Thoracic aorta (tissue), 2 donors: ENCODE data around the gene SOX13. TPM values are rescaled to one million over a fixed set of nuclear protein-coding genes. Genes with fewer than 3 reads are reported as not detected.
A peak's percentile ranks its signal among the peaks of the same experiment; 100 is the strongest.

Source experiments
- ATAC-seq: fragments of 150-250 bp; one replicate; pipeline ENCODE4 v1.8.0; 2017; ENCODE audit warnings: low read depth; ENCODE audit not compliant: insufficient number of reproducible peaks, low FRiP score
- DNase-seq: peaks from one replicate; pipeline ENCODE4 v3.0.0-alpha.2; 2020; ENCODE audit warnings: low spot score
- H3K27ac ChIP-seq, 2 donors: fragments of 200-600 bp; sonication (generic); 1 replicate in 1 of 2; 2 replicates in 1 of 2; pipeline ENCODE4 v1.5.1; 2016; ENCODE audit warnings: mild to moderate bottlenecking in 2 of 2, moderate library complexity in 2 of 2
- H3K27me3 ChIP-seq: fragments of 200-600 bp; sonication (generic); replicated peaks from 2 replicates; pipeline ENCODE4 v1.6.0; 2016; ENCODE audit warnings: mild to moderate bottlenecking; ENCODE audit not compliant: insufficient read depth
- H3K36me3 ChIP-seq: fragments of 200-600 bp; sonication (generic); one replicate; pipeline ENCODE4 v1.5.1; 2016
- H3K4me1 ChIP-seq, 2 donors: fragments of 200-600 bp; sonication (generic); 1 replicate in 1 of 2; 2 replicates in 1 of 2; pipeline versions ENCODE4 v1.5.1 to v1.6.0; 2016; ENCODE audit warnings: low read depth in 2 of 2, mild to moderate bottlenecking in 1 of 2; ENCODE audit not compliant: control insufficient read depth in 1 of 2
- H3K4me3 ChIP-seq: fragments of 200-600 bp; sonication (generic); 2 replicates; pipeline ENCODE4 v1.5.1; 2016; ENCODE audit warnings: mild to moderate bottlenecking
- H3K9me3 ChIP-seq: fragments of 200-600 bp; sonication (generic); 2 replicates; pipeline ENCODE4 v1.5.1; 2016
- total RNA-seq, 2 donors: library from RNA; depleted of rRNA; stranded (reverse); fragments of >200 nt; gene quantifications; one replicate each; pipeline versions ENCODE4 v1.1.0 to v1.2.3, GENCODE V29; 2016
- TF ChIP-seq, protein P1 (sequence below): fragments of 200-600 bp; sonication (generic); IDR thresholded peaks from one replicate; pipeline ENCODE4 v1.5.1; 2019; ENCODE audit warnings: antibody characterized with exemption

The SOX13 gene
- total RNA-seq, 2 donors from 2014 or later = 27.2 to 33.2 TPM

DNA sequence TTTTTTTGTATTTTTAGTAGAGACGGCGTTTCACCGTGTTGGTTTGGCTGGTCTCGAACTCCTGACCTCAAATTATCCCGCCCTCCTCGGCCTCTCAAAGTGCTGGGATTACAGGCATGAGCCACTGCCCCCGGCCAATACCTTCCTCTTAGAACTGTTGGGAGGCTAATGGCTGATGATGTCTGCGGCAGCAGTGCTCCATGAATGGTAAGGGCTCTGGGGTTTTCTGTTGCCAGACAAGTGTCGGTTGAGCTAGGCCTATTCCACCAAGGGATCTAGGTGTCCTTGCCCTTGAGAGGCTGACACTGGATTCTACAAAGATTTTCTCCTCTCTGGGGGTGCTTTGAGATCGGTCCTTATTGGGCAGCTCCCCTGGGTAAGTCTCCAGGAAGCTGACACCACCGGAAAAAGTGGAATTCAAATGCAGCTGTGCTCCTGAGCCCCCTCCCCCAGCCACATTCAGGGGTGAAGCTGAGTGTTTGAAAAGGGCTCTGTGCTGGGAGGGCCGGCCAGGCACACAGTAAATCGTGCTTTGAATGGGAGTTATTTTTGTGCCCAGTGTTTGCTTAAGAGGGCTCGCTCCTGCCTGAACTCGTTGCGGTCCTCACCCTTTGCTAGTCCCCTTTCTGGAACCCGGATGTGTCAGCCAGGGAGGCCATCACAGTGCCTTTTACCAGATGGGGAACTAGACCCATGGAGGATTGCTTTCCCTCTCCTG lies 5.2 kb downstream of the SOX13 start:
- Histone ChIP-seq H3K4me3 (peak overlapping the region; percentile 7), H3K36me3 (no peaks in the 10 kb centered on the region), H3K4me1 (peaks cover 18 to 75% of the 10 kb centered on the region in 2 donors), H3K27ac (peak overlapping the region; percentile 29 to 73), H3K27me3 (no peaks in the 10 kb centered on the region), H3K9me3 (no peaks in the 10 kb centered on the region)
- ATAC-seq = no peak
- TF ChIP-seq, protein P1, sequence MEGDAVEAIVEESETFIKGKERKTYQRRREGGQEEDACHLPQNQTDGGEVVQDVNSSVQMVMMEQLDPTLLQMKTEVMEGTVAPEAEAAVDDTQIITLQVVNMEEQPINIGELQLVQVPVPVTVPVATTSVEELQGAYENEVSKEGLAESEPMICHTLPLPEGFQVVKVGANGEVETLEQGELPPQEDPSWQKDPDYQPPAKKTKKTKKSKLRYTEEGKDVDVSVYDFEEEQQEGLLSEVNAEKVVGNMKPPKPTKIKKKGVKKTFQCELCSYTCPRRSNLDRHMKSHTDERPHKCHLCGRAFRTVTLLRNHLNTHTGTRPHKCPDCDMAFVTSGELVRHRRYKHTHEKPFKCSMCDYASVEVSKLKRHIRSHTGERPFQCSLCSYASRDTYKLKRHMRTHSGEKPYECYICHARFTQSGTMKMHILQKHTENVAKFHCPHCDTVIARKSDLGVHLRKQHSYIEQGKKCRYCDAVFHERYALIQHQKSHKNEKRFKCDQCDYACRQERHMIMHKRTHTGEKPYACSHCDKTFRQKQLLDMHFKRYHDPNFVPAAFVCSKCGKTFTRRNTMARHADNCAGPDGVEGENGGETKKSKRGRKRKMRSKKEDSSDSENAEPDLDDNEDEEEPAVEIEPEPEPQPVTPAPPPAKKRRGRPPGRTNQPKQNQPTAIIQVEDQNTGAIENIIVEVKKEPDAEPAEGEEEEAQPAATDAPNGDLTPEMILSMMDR = no peak
- DNase-seq = no peak

GRCh38 chr1:204079608-204079999 lies 6.7 kb downstream of the SOX13 start:
- DNase-seq = no peak
- no peaks in the 10 kb centered on the region for H3K36me3 ChIP-seq
- ATAC-seq = no peak
- no peaks in the 10 kb centered on the region for H3K27me3 ChIP-seq
- no peaks in the 10 kb centered on the region for H3K9me3 ChIP-seq
- peaks cover 26 to 90% of the 10 kb centered on the region in 2 donors for H3K4me1 ChIP-seq
- peak overlapping the region; percentile 47 for H3K4me3 ChIP-seq
- peak overlapping the region; percentile 29 to 59 for H3K27ac ChIP-seq
- TF ChIP-seq, protein P1 = no peak

DNA sequence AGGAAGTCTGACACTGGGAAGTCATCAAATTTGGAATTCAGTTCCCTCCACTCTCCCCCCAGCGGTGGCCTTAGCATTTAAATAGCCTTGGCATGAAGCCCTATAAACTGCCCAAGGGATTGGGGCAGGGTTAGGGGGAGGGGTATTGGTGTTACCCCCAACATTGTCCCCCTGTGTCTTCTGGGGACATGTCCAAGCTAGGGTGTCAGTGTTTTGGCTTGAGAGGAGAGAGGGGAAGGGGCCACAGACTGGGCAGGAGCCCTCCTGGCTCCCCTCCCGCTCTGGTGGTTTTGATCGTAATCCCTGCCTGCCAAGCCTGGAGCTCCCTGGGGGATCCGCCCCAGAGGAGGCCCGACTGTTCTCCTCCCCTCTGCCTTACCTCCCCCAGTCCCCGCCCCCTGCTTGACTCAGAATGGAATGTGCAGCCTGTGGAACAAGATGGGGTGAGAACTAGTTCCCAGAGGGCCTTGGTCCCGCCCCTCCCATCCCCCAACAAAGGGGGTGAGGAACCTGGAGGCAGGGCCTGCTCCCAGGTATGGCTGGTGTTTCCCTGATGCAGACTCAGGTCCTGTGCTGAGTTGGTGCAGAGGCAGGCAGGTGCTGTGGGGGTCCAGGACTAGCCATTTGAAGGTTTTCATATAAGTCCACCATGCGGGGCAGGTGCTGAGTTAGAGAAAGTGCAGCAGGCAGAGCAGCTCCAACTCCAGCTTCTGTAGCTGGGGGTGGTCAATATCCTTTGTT lies 7.4 kb downstream of the SOX13 start:
- DNase-seq = peak; percentile 82
- peak overlapping the region; percentile 56 to 59 for H3K27ac ChIP-seq

GRCh38 chr1:204081164-204081790 lies 8.4 kb downstream of the SOX13 start:
- ATAC-seq (no peak), DNase-seq (no peak)
- H3K9me3 ChIP-seq = no peaks in the 10 kb centered on the region
- peak overlapping the region; percentile 56 to 59 for H3K27ac ChIP-seq
- no peaks in the 10 kb centered on the region for H3K27me3 ChIP-seq
- H3K36me3 ChIP-seq = no peaks in the 10 kb centered on the region
- TF ChIP-seq, protein P1 = no peak
- H3K4me1 ChIP-seq = peaks cover 26 to 82% of the 10 kb centered on the region in 2 donors
- H3K4me3 ChIP-seq = no peak overlapping the region

More for the DNA sequence above, 7.4 kb downstream of the SOX13 start:
- TF ChIP-seq, protein P1 = peak; percentile 38
- Histone ChIP-seq H3K27me3 (no peaks in the 10 kb centered on the region), H3K4me3 (peak overlapping the region; percentile 47), H3K4me1 (peaks cover 26 to 92% of the 10 kb centered on the region in 2 donors), H3K9me3 (no peaks in the 10 kb centered on the region), H3K36me3 (no peaks in the 10 kb centered on the region)
- ATAC-seq = peak; percentile 87
